ENCODE measurements around the gene HEY2. TPM values are rescaled to one million over a fixed set of nuclear protein-coding genes. Genes with fewer than 3 reads are reported as not detected.

Gene HEY2
- total and polyA plus RNA-seq, 2 donors (not counting 1 experiment from before 2014, with no cell fraction given) = not detected

GRCh38 chr6:125779924-125780539, 30.6 kb downstream of the HEY2 start:
- H3K4me1 ChIP-seq (ENCODE audit: control insufficient read depth, extremely low read depth, insufficient read depth, low read length) = no peaks in the 10 kb centered on the region
- H3K4me3 ChIP-seq (replicated peaks in 1 of 4; ENCODE audit: control extremely low read depth in 1 of 4, insufficient read depth in 1 of 4, low read depth in 3 of 4, low read length in 4 of 4) = peak overlapping the region; percentile 70 to 94 (median 86)
- H3K9ac ChIP-seq (ENCODE audit: insufficient read depth, low read length) = peak overlapping the region; percentile 72
- no peaks in the 10 kb centered on the region for H4K20me1 ChIP-seq (ENCODE audit: control insufficient read depth, extremely low read depth, insufficient read depth, low read length)
- H3K27ac ChIP-seq (ENCODE audit: insufficient read depth, low read length) = peak overlapping the region; percentile 90
- H3K4me2 ChIP-seq (ENCODE audit: extremely low read depth, insufficient read depth, low read length) = peak overlapping the region; percentile 46
- peak; percentile 87 to 96 for DNase-seq (ENCODE audit: low read depth in 2 of 2)
- peak overlapping the region; percentile 98 for H2AFZ ChIP-seq (ENCODE audit: low read length)
- no peak for TF ChIP-seq EZH2 (IDR thresholded peaks at IDR 0.05; ENCODE audit: low read length, missing control alignments)
- TF ChIP-seq, protein P1, sequence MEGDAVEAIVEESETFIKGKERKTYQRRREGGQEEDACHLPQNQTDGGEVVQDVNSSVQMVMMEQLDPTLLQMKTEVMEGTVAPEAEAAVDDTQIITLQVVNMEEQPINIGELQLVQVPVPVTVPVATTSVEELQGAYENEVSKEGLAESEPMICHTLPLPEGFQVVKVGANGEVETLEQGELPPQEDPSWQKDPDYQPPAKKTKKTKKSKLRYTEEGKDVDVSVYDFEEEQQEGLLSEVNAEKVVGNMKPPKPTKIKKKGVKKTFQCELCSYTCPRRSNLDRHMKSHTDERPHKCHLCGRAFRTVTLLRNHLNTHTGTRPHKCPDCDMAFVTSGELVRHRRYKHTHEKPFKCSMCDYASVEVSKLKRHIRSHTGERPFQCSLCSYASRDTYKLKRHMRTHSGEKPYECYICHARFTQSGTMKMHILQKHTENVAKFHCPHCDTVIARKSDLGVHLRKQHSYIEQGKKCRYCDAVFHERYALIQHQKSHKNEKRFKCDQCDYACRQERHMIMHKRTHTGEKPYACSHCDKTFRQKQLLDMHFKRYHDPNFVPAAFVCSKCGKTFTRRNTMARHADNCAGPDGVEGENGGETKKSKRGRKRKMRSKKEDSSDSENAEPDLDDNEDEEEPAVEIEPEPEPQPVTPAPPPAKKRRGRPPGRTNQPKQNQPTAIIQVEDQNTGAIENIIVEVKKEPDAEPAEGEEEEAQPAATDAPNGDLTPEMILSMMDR (conservative IDR thresholded peaks at IDR 0.05 in 1 of 2, IDR thresholded peaks at IDR 0.05 in 1 of 2; ENCODE audit: low read depth in 1 of 2, low read length in 2 of 2) = peak; percentile 21
- H3K27me3 ChIP-seq (ENCODE audit: control insufficient read depth, insufficient read depth, low read length) = no peaks in the 10 kb centered on the region
- no peaks in the 10 kb centered on the region for H3K79me2 ChIP-seq (ENCODE audit: control insufficient read depth, insufficient read depth, low read length)
- no peaks in the 10 kb centered on the region for H3K9me3 ChIP-seq (ENCODE audit: control insufficient read depth, insufficient read depth, low read depth, low read length)
- no peaks in the 10 kb centered on the region for H3K36me3 ChIP-seq (ENCODE audit: control insufficient read depth, insufficient read depth, low read length)

- peak; percentile 71 to 89 for DNase-seq (ENCODE audit: low read depth in 2 of 2)
- TF ChIP-seq, protein P1 (conservative IDR thresholded peaks at IDR 0.05 in 1 of 2, IDR thresholded peaks at IDR 0.05 in 1 of 2; ENCODE audit: low read depth in 1 of 2, low read length in 2 of 2) = no peak
- TF ChIP-seq EZH2 (IDR thresholded peaks at IDR 0.05; ENCODE audit: low read length, missing control alignments) = no peak
- H3K4me2 ChIP-seq (ENCODE audit: extremely low read depth, insufficient read depth, low read length) = peak overlapping the region; percentile 46
- H3K4me3 ChIP-seq (replicated peaks in 1 of 4; ENCODE audit: control extremely low read depth in 1 of 4, insufficient read depth in 1 of 4, low read depth in 3 of 4, low read length in 4 of 4) = peak overlapping the region; percentile 70 to 94 (median 86)
- peak overlapping the region; percentile 72 for H3K9ac ChIP-seq (ENCODE audit: insufficient read depth, low read length)
- H3K27me3 ChIP-seq (ENCODE audit: control insufficient read depth, insufficient read depth, low read length) = no peaks in the 10 kb centered on the region
- no peaks in the 10 kb centered on the region for H3K36me3 ChIP-seq (ENCODE audit: control insufficient read depth, insufficient read depth, low read length)
- H3K9me3 ChIP-seq (ENCODE audit: control insufficient read depth, insufficient read depth, low read depth, low read length) = no peaks in the 10 kb centered on the region
- no peaks in the 10 kb centered on the region for H3K4me1 ChIP-seq (ENCODE audit: control insufficient read depth, extremely low read depth, insufficient read depth, low read length)
- H3K27ac ChIP-seq (ENCODE audit: insufficient read depth, low read length) = peak overlapping the region; percentile 90
- no peaks in the 10 kb centered on the region for H4K20me1 ChIP-seq (ENCODE audit: control insufficient read depth, extremely low read depth, insufficient read depth, low read length)
- peak overlapping the region; percentile 98 for H2AFZ ChIP-seq (ENCODE audit: low read length)
- H3K79me2 ChIP-seq (ENCODE audit: control insufficient read depth, insufficient read depth, low read length) = no peaks in the 10 kb centered on the region
Measured at GRCh38 chr6:125780540-125781313, 31.3 kb downstream of the HEY2 start.

DNA sequence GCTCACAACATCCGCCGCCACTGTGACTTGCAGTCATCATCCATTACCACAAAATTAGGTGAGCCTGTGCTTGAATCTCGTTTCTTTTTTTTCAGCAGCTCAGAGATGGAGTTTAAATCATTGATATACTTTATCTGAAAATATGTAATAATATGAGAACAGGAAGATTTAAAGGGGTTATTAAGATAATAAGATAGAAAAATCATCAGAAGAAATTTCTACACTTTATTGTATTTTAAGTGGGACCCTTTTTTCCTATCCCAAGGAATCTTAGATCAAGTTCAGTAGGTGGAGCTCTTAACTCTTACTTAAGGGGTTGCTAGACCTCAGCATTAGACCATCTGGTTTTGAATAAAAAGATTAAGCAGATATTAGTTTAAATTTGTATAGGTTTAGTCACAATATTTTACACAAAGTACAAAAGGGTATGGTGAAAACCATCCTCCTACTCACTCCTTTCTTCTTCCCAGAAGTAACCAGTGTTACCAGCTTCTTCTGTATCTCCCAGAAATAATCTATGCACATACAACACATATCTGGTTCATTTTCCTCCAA, 32.0 kb downstream of the HEY2 start:
- Histone ChIP-seq H3K27me3 (ENCODE audit: control insufficient read depth, insufficient read depth, low read length) (no peaks in the 10 kb centered on the region), H2AFZ (ENCODE audit: low read length) (peak overlapping the region; percentile 98), H3K36me3 (ENCODE audit: control insufficient read depth, insufficient read depth, low read length) (no peaks in the 10 kb centered on the region), H3K79me2 (ENCODE audit: control insufficient read depth, insufficient read depth, low read length) (no peaks in the 10 kb centered on the region), H3K4me2 (ENCODE audit: extremely low read depth, insufficient read depth, low read length) (peak overlapping the region; percentile 46), H3K4me1 (ENCODE audit: control insufficient read depth, extremely low read depth, insufficient read depth, low read length) (no peaks in the 10 kb centered on the region), H3K4me3 (replicated peaks in 1 of 4; ENCODE audit: control extremely low read depth in 1 of 4, insufficient read depth in 1 of 4, low read depth in 3 of 4, low read length in 4 of 4) (peak overlapping the region; percentile 70 to 94 (median 86)), H3K9ac (ENCODE audit: insufficient read depth, low read length) (peak overlapping the region; percentile 72), H3K27ac (ENCODE audit: insufficient read depth, low read length) (peak overlapping the region; percentile 90), H3K9me3 (ENCODE audit: control insufficient read depth, insufficient read depth, low read depth, low read length) (no peaks in the 10 kb centered on the region), H4K20me1 (ENCODE audit: control insufficient read depth, extremely low read depth, insufficient read depth, low read length) (no peaks in the 10 kb centered on the region)
- no peak for TF ChIP-seq EZH2 (IDR thresholded peaks at IDR 0.05; ENCODE audit: low read length, missing control alignments)
- TF ChIP-seq, protein P1 (conservative IDR thresholded peaks at IDR 0.05 in 1 of 2, IDR thresholded peaks at IDR 0.05 in 1 of 2; ENCODE audit: low read depth in 1 of 2, low read length in 2 of 2) = peak in 1 of 2 donors; percentile 21
- peak; percentile 38 to 67 for DNase-seq (ENCODE audit: low read depth in 2 of 2)
